ENCODE data around the gene ACSL3.

The ACSL3 gene

GRCh38 chr2:222860740-222861410, at the start of gene ACSL3:
Gene ACSL3 (plus strand): TSS chr2:222861036. CDS start chr2:222908773, 47,737 bp downstream.
- no peaks in the 10 kb centered on the region for H3K9me3 Mint-ChIP-seq
- peaks cover 3% of the 10 kb centered on the region for H3K27me3 Mint-ChIP-seq
- peak within 1 kb of the TSS; percentile 92 for H3K27ac Mint-ChIP-seq
- peak; percentile 94 for DNase-seq
- H3K4me3 Mint-ChIP-seq: peak within 1 kb of the TSS; percentile 76
- H3K36me3 Mint-ChIP-seq (ENCODE audit: low read depth): peaks cover 6% of the 10 kb centered on the region
- peaks cover 7% of the 10 kb centered on the region for H3K4me1 Mint-ChIP-seq (ENCODE audit: low read depth)

- peaks cover 22% of the 10 kb centered on the region for H3K4me1 Mint-ChIP-seq (ENCODE audit: low read depth)
- H3K27ac Mint-ChIP-seq: no peak overlapping the region
- no peaks in the 10 kb centered on the region for H3K36me3 Mint-ChIP-seq (ENCODE audit: low read depth)
- no peak overlapping the region for H3K4me3 Mint-ChIP-seq
- DNase-seq: no peak
- H3K9me3 Mint-ChIP-seq: no peaks in the 10 kb centered on the region
- no peaks in the 10 kb centered on the region for H3K27me3 Mint-ChIP-seq
These were observed 49.0 kb upstream of the ACSL3 start for GRCh38 chr2:222811828-222812227.

GRCh38 chr2:222813177-222813843, 47.5 kb upstream of the ACSL3 start:
- Mint-ChIP-seq H3K4me3 (no peak overlapping the region), H3K4me1 (ENCODE audit: low read depth) (peaks cover 22% of the 10 kb centered on the region), H3K36me3 (ENCODE audit: low read depth) (no peaks in the 10 kb centered on the region), H3K9me3 (no peaks in the 10 kb centered on the region), H3K27me3 (no peaks in the 10 kb centered on the region), H3K27ac (peak overlapping the region; percentile 90)
- DNase-seq: peak; percentile 44

- Mint-ChIP-seq H3K4me3 (no peak overlapping the region), H3K4me1 (ENCODE audit: low read depth) (peaks cover 9% of the 10 kb centered on the region), H3K27ac (no peak overlapping the region), H3K9me3 (no peaks in the 10 kb centered on the region), H3K36me3 (ENCODE audit: low read depth) (no peaks in the 10 kb centered on the region), H3K27me3 (peaks cover 6% of the 10 kb centered on the region)
- no peak for DNase-seq
These were observed 41.0 kb upstream of the ACSL3 start for GRCh38 chr2:222819722-222820333.

DNA sequence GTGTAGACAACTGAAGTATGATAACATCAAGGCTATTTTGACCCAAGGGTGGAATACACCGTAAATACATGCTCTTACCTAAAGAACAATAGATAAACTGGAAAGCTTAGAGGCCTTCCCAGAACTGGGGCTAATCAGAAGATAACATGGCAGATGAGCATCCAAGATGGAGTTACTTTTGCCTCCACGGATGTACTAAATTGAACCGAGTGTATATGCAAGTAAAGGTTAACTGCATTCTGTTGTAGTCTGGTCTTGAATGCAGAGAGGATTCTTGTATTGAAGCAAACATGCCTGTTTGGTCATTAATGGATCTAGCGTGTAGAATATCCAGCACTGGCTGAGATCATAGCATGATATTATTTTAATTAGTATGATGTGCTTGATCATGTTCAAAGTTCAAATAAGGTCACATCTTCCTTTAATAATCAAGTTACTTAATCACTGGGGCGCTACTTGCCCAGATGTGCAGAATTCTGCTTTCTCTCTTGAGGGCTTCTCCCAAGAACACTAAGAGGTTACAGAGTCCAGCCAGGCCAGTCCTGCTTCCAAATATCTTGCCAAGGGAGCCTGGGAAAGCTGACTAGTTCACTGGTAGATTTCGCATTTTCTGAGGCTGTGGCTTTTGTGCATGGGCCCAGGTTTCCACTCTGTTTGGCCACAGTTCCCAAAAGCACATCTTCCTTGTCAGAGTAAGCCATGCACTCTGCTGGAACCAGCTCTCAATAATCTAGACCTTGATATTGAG, 37.5 kb upstream of the ACSL3 start:
- peaks cover 9% of the 10 kb centered on the region for H3K27me3 Mint-ChIP-seq
- H3K4me3 Mint-ChIP-seq: no peak overlapping the region
- H3K27ac Mint-ChIP-seq: no peak overlapping the region
- no peaks in the 10 kb centered on the region for H3K9me3 Mint-ChIP-seq
- DNase-seq: no peak
- peaks cover 9% of the 10 kb centered on the region for H3K4me1 Mint-ChIP-seq (ENCODE audit: low read depth)
- H3K36me3 Mint-ChIP-seq (ENCODE audit: low read depth): no peaks in the 10 kb centered on the region

DNA sequence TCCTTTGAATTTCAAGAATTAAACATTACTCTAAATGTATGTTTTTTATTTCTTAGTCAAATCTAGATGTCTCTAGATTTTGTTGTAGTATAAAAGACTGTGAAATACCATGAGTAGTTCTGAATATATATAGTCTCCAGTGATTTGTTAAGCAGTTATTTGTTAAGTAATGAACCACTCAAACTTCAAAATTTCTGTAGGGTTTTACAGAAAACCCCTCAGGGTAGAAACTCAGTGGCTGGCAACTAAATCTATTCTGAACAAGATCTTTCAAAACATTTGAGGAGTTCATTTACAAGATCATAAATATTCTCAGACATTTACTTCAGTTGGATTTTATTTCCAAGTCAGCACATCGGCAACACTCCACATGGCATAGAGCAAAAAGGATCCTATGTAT, 35.8 kb upstream of the ACSL3 start:
- no peaks in the 10 kb centered on the region for H3K9me3 Mint-ChIP-seq
- H3K27ac Mint-ChIP-seq: no peak overlapping the region
- H3K4me3 Mint-ChIP-seq: no peak overlapping the region
- H3K36me3 Mint-ChIP-seq (ENCODE audit: low read depth): no peaks in the 10 kb centered on the region
- DNase-seq: no peak
- H3K27me3 Mint-ChIP-seq: peaks cover 3% of the 10 kb centered on the region
- peaks cover under 1% of the 10 kb centered on the region for H3K4me1 Mint-ChIP-seq (ENCODE audit: low read depth)

GRCh38 chr2:222827417-222827816, 33.4 kb upstream of the ACSL3 start:
- H3K4me1 Mint-ChIP-seq (ENCODE audit: low read depth): no peaks in the 10 kb centered on the region
- peaks cover 7% of the 10 kb centered on the region for H3K27me3 Mint-ChIP-seq
- no peaks in the 10 kb centered on the region for H3K9me3 Mint-ChIP-seq
- no peak overlapping the region for H3K4me3 Mint-ChIP-seq
- DNase-seq: no peak
- H3K36me3 Mint-ChIP-seq (ENCODE audit: low read depth): no peaks in the 10 kb centered on the region
- no peak overlapping the region for H3K27ac Mint-ChIP-seq

DNA sequence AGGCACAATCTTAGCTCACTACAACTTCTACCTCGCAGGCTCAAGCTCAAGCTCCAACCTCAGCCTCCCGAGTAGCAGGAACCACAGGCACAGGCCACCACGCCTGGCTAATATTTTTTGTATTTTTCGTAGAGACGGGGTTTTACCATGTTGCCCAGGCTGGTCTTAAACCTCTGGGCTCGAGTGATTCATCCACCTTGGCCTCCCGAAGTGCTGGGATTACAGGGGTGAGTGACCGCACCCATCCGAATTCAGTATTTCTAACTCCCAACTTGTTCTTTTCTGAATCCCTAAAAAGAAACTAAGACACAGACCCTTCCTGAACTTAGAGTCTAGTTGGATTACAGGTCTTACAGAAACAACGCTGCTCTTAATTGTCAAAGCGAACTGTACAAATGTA, 32.3 kb upstream of the ACSL3 start:
- DNase-seq: no peak
- H3K36me3 Mint-ChIP-seq (ENCODE audit: low read depth): no peaks in the 10 kb centered on the region
- no peak overlapping the region for H3K27ac Mint-ChIP-seq
- H3K4me1 Mint-ChIP-seq (ENCODE audit: low read depth): no peaks in the 10 kb centered on the region
- peaks cover 13% of the 10 kb centered on the region for H3K27me3 Mint-ChIP-seq
- no peaks in the 10 kb centered on the region for H3K9me3 Mint-ChIP-seq
- no peak overlapping the region for H3K4me3 Mint-ChIP-seq

DNA sequence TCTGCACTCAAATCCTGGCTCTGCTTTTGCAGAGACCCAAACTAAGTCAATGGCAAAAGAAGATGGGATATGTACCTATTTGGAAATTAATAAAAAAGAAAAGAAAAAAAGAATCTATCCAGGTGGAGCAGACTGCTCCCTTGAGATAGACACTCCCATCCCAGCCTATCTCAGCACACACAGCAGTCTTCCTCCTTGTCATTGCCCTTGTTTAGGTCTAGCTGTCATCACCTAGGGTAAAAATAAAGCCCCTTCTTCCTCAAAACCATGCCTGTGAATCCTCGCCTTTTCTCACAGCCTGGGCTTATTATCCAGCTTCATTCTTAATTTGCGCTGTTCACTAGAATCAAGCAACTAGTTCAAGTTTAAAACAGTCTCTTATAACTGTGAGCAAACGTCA, 30.7 kb upstream of the ACSL3 start:
- no peak for DNase-seq
- H3K9me3 Mint-ChIP-seq: no peaks in the 10 kb centered on the region
- no peak overlapping the region for H3K4me3 Mint-ChIP-seq
- H3K4me1 Mint-ChIP-seq (ENCODE audit: low read depth): no peaks in the 10 kb centered on the region
- H3K36me3 Mint-ChIP-seq (ENCODE audit: low read depth): no peaks in the 10 kb centered on the region
- H3K27ac Mint-ChIP-seq: no peak overlapping the region
- peaks cover 18% of the 10 kb centered on the region for H3K27me3 Mint-ChIP-seq

DNA sequence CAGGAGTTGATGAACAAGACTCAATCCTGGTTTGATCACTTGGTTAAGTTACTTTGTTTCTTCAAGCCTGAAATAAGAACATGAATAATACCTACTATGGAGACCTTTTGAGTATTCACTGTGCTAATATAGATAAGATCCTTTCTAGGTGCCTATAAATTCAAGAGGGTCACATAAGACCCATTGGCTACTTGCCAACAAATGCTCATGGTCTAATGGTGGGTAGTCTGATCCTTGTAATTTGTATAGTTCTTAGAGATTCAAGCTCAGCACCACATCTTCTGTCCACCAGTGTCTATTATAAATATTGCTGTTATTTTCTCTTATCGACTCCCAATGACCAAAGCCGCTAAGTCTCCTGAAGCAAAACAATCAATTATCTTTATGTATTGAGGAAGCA, 27.4 kb upstream of the ACSL3 start:
- Mint-ChIP-seq H3K9me3 (no peaks in the 10 kb centered on the region), H3K36me3 (ENCODE audit: low read depth) (no peaks in the 10 kb centered on the region), H3K4me3 (no peak overlapping the region), H3K27ac (no peak overlapping the region), H3K27me3 (peaks cover 24% of the 10 kb centered on the region), H3K4me1 (ENCODE audit: low read depth) (no peaks in the 10 kb centered on the region)
- no peak for DNase-seq

DNA sequence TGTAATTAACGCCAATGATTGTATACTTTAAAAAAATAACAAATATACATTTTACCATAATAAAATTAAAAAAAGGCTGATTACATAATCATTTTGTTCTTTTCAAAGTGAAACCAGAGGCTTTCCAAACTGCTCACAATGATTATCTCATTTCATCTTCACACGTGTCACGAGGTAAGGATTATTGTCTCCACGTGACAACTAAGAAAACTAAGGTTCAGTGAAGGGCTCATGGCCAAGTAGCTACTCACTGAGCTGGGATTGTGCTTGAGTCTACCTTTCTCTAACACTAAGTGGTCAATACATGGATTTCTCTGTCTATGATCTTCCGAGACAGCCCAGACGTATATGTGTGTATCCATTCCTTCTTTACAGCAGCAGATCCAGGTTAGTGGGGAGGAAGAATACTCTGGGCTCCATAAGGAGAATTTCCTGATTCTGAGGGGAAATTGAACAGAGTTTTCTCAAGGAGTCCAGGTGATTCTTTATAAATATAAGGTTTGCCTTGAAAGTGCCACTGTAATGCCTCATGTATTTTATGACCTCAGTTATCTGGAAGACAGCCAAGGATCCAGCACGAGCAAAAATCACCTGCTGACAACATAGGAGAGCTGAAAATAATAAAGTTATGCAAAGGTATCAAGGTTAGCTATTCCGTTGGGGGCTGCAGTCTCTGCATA, 25.6 kb upstream of the ACSL3 start:
- no peak overlapping the region for H3K27ac Mint-ChIP-seq
- no peak for DNase-seq
- H3K4me1 Mint-ChIP-seq (ENCODE audit: low read depth): peaks cover 4% of the 10 kb centered on the region
- H3K9me3 Mint-ChIP-seq: no peaks in the 10 kb centered on the region
- no peaks in the 10 kb centered on the region for H3K36me3 Mint-ChIP-seq (ENCODE audit: low read depth)
- H3K27me3 Mint-ChIP-seq: peaks cover 24% of the 10 kb centered on the region
- H3K4me3 Mint-ChIP-seq: no peak overlapping the region

DNA sequence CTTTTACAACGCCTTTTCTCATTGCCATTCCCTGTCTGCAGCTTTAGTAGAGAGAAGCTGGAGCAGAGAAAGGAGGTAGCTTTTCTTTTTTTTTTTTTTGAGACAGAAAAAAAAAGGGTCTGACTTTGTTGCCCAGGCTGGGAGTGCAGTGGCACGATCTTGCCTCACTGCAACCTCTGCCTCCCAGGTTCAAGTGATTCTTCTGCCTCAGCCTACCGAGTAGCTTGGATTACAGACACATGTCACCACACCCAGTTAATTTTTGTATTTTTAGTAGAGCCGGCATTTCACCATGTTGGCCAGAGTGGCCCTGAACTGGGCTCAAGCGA, 25.0 kb upstream of the ACSL3 start:
- H3K4me3 Mint-ChIP-seq: no peak overlapping the region
- H3K27ac Mint-ChIP-seq: no peak overlapping the region
- peaks cover 24% of the 10 kb centered on the region for H3K27me3 Mint-ChIP-seq
- no peaks in the 10 kb centered on the region for H3K36me3 Mint-ChIP-seq (ENCODE audit: low read depth)
- H3K9me3 Mint-ChIP-seq: no peaks in the 10 kb centered on the region
- H3K4me1 Mint-ChIP-seq (ENCODE audit: low read depth): peaks cover 4% of the 10 kb centered on the region
- no peak for DNase-seq

GRCh38 chr2:222837643-222838056, 23.2 kb upstream of the ACSL3 start:
- no peaks in the 10 kb centered on the region for H3K36me3 Mint-ChIP-seq (ENCODE audit: low read depth)
- no peak overlapping the region for H3K4me3 Mint-ChIP-seq
- no peak overlapping the region for H3K27ac Mint-ChIP-seq
- H3K27me3 Mint-ChIP-seq: peaks cover 22% of the 10 kb centered on the region
- H3K9me3 Mint-ChIP-seq: no peaks in the 10 kb centered on the region
- no peak for DNase-seq
- H3K4me1 Mint-ChIP-seq (ENCODE audit: low read depth): peaks cover 7% of the 10 kb centered on the region

- no peak for DNase-seq
- peaks cover 14% of the 10 kb centered on the region for H3K27me3 Mint-ChIP-seq
- no peak overlapping the region for H3K4me3 Mint-ChIP-seq
- H3K4me1 Mint-ChIP-seq (ENCODE audit: low read depth): peaks cover 11% of the 10 kb centered on the region
- no peak overlapping the region for H3K27ac Mint-ChIP-seq
- H3K36me3 Mint-ChIP-seq (ENCODE audit: low read depth): no peaks in the 10 kb centered on the region
- H3K9me3 Mint-ChIP-seq: no peaks in the 10 kb centered on the region
These were observed 20.6 kb upstream of the ACSL3 start for GRCh38 chr2:222840060-222840802.

Measured in activated T-cell treated with anti-CD3 and anti-CD28 coated beads, Interleukin-2, amount 50 U/mL, for 24 hours (primary cell).